Thyroid gland (tissue), 4 donors: ENCODE results near the gene OGA. TPM values are rescaled to one million over a fixed set of nuclear protein-coding genes. Genes with fewer than 3 reads are reported as not detected.

Source experiments
- DNase-seq, 2 donors: peaks; one replicate each; pipeline ENCODE4 v3.0.0-alpha.2; 2019
- H3K27ac ChIP-seq, 3 donors: fragments of 200-600 bp; sonication (generic); 1 replicate in 2 of 3; 2 replicates in 1 of 3; pipeline ENCODE4 v1.5.1; 2016 to 2019; ENCODE audit warnings: mild to moderate bottlenecking in 1 of 3, moderate library complexity in 1 of 3
- H3K27me3 ChIP-seq: fragments of 200-600 bp; sonication (generic); one replicate; pipeline ENCODE4 v1.5.1; 2019
- H3K36me3 ChIP-seq, 2 donors: fragments of 200-600 bp; sonication (generic); one replicate each; pipeline ENCODE4 v1.5.1; 2016 to 2019
- H3K4me1 ChIP-seq, 2 donors: fragments of 200-600 bp; sonication (generic); one replicate each; pipeline ENCODE4 v1.5.1; 2017 to 2019
- H3K4me3 ChIP-seq, 3 donors: fragments of 200-600 bp; sonication (generic); replicated peaks in 1 of 3; 1 replicate in 2 of 3; 2 replicates in 1 of 3; pipeline ENCODE4 v1.5.1; 2016; ENCODE audit warnings: mild to moderate bottlenecking in 1 of 3
- H3K9me3 ChIP-seq: fragments of 200-600 bp; sonication (generic); one replicate; pipeline ENCODE4 v1.5.1; 2017
- POLR2A ChIP-seq, 2 donors: fragments of 450-650 bp; IDR thresholded peaks; one replicate each; pipeline ENCODE4 v1.6.1; 2017; ENCODE audit warnings: antibody characterized with exemption in 2 of 2, mild to moderate bottlenecking in 2 of 2, moderate library complexity in 1 of 2
- WGBS, 2 donors: methylation state at CpG; one replicate each; pipeline ENCODE4 v1.1.5; 2017; 5-methylcytosine and 5-hydroxymethylcytosine counted together
- intact Hi-C: fragments of 100-400 bp; cut with DNase I; formaldehyde crosslinking; loops from one replicate; pipeline ENCODE4 v1.15.1; 2023
- total RNA-seq, 4 donors: library from RNA; depleted of rRNA; stranded (reverse); fragments of >200 nt; gene quantifications; one replicate each; pipeline ENCODE4 v1.2.3, GENCODE V29; 2016
- TF ChIP-seq, protein P1 (sequence below), 6 experiments: fragments of 200-600 bp in 3 of 6; fragments of 450-650 bp in 3 of 6; sonication (generic) in 3 of 6; IDR thresholded peaks; one replicate each; pipeline ENCODE4 v1.5.1; 2016 to 2019; ENCODE audit warnings: antibody characterized with exemption in 6 of 6, mild to moderate bottlenecking in 2 of 6, inconsistent platforms in 1 of 6, moderate library complexity in 1 of 6

Gene OGA
- total RNA-seq, 4 donors from 2014 or later, result 114 to 205 (median 157) TPM

DNA sequence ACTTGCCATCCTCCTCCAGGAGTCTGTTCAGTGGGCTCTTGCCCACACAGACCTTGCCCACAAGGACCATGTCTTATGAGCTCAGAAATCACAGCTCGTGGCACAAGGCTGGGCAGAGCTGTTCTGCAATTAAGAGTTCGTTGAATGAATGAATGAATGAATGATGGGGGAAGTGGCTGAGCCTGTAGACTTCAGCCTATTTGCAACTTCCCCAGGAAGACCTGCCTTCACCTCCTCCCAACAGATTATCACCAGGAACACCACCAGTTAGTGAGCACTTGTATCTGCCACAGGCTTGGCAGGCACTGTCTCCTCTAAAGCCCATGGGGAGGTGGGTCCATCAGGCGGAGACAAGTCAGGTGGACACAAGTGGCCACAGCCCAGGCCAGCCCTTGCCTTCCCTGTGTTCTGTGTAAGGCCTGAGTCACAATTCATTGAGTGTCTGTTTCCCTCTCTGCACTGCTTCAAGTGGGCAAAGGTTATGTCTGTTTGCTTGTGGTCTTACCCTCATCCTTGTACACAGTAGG is 40.6 kb downstream of the OGA start:
- WGBS, 2 donors, result 86 to 91% methylated on average over 2 to 3 of the region's 3 CpGs
- peaks cover 30% of the 10 kb centered on the region for H3K27me3 ChIP-seq
- no peak overlapping the region for H3K4me3 ChIP-seq
- no peaks in the 10 kb centered on the region for H3K9me3 ChIP-seq
- no peak for TF ChIP-seq POLR2A (IDR thresholded peaks at IDR 0.05)
- TF ChIP-seq, protein P1, sequence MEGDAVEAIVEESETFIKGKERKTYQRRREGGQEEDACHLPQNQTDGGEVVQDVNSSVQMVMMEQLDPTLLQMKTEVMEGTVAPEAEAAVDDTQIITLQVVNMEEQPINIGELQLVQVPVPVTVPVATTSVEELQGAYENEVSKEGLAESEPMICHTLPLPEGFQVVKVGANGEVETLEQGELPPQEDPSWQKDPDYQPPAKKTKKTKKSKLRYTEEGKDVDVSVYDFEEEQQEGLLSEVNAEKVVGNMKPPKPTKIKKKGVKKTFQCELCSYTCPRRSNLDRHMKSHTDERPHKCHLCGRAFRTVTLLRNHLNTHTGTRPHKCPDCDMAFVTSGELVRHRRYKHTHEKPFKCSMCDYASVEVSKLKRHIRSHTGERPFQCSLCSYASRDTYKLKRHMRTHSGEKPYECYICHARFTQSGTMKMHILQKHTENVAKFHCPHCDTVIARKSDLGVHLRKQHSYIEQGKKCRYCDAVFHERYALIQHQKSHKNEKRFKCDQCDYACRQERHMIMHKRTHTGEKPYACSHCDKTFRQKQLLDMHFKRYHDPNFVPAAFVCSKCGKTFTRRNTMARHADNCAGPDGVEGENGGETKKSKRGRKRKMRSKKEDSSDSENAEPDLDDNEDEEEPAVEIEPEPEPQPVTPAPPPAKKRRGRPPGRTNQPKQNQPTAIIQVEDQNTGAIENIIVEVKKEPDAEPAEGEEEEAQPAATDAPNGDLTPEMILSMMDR (IDR thresholded peaks at IDR 0.05), result no peak
- no peaks in the 10 kb centered on the region for H3K36me3 ChIP-seq
- H3K27ac ChIP-seq, result no peak overlapping the region
- peaks cover 25 to 56% of the 10 kb centered on the region in 2 donors for H3K4me1 ChIP-seq
- intact Hi-C loops, result loop anchor here (5.0 kb wide), 1 partner anchor 170 kb away; no protein-coding TSS in a partner anchor
- DNase-seq, result no peak

DNA sequence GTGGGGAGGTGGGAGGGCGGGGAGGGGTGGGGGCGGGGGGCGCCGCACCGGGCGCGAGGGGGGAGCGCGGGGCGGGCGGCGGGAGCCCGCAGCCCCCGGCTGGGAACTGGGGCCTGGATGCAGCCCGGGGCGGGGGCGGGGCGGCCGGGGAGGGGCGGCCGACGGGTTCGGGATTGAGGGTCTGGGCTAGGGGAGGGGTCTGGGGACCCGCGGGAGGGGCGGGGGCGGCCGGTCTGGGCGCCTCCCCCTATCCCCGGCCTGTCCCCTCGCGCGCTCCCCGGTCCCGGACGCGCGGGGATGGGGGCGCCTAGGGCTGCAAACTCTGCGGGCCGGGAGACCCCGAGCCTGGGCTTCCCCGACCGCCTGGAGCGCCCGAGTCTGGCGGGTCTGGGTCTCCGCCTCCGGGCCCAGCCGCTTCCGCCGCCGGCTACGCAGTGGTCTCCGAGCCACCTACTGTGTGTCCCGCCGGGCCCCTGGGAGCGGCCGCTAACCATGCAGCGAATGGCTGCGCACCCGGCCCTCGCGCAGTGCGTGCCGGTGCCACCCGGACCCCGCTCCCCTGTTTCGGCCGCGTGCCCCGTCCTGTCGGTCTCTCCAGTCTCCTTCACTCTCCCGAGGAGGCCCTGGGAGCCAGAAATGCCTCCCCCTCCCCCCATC is 42.0 kb downstream of the OGA start:
- Histone ChIP-seq H3K36me3 (no peaks in the 10 kb centered on the region), H3K4me1 (peaks cover 22 to 47% of the 10 kb centered on the region in 2 donors), H3K4me3 (no peak overlapping the region), H3K9me3 (no peaks in the 10 kb centered on the region), H3K27me3 (peaks cover 39% of the 10 kb centered on the region), H3K27ac (no peak overlapping the region)
- no peak for DNase-seq
- intact Hi-C loops, result loop anchor here (5.0 kb wide), 1 partner anchor 169 kb away; no protein-coding TSS in a partner anchor
- TF ChIP-seq, protein P1 (IDR thresholded peaks at IDR 0.05), result no peak
- TF ChIP-seq POLR2A (IDR thresholded peaks at IDR 0.05), result no peak
- 7 to 15% methylated on average over 11 to 13 of the region's 74 CpGs for WGBS, 2 donors

DNA sequence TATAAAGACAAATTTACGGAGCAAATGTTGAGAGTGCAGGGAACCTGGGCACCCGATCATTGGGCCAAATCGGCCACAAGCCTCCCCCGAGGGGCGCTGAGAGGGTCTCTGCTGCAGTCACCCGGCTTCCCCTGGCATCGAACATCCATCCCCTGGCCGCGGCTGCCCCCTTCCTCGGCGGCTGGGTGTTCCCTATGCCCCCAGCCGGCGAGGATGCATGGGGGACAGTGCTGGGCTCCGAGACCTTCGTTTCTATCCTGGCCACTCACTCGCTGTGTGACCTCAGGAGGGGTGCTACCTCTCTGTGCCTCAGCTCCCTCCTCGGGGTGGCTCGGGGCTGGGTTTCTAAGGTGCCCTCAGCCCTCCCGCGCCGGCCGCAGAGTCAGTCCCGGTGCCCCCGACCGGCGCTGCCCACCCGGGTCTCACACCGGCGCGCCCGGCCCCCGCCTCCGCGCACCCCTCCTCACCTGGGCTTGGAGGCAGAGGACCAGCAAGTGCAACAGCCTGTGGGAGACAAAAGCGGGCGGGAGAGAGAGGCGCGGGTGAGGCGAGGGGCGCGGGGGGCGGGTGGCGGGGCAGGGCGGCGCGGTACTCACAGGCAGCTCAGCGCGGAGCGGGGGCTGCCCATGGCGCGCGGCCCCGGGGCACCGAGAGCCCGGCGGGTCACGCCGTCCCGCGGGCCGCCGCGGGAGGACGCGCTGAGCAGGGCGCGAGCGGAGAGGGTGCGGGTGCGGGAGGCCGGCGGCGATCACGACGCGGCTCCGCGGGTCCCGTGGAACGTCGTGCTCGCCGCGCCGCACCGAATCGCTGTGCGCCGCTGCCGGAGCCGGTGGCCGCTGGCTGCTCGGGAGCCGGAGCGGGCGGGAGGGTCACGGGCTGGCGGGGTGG is 42.7 kb downstream of the OGA start, which contains the start of gene FGF8:
FGF8 (minus strand) TSS at position 842 of the 888 bp plus-strand sequence; CDS start at position 628, 214 bp downstream.
- WGBS, 2 donors, result 0 to 5% methylated on average over 5 to 13 of the region's 98 CpGs
- Histone ChIP-seq H3K4me3 (no peak within 1 kb of the TSS), H3K27ac (no peak within 1 kb of the TSS), H3K27me3 (peaks cover 39% of the 10 kb centered on the region), H3K36me3 (no peaks in the 10 kb centered on the region), H3K4me1 (peaks cover 22 to 47% of the 10 kb centered on the region in 2 donors), H3K9me3 (no peaks in the 10 kb centered on the region)
- DNase-seq, result no peak
- TF ChIP-seq, protein P1 (IDR thresholded peaks at IDR 0.05), result no peak
- TF ChIP-seq POLR2A (IDR thresholded peaks at IDR 0.05), result no peak
- intact Hi-C loops, result loop anchor here (5.0 kb wide), 1 partner anchor 168 kb away; no protein-coding TSS in a partner anchor

DNA sequence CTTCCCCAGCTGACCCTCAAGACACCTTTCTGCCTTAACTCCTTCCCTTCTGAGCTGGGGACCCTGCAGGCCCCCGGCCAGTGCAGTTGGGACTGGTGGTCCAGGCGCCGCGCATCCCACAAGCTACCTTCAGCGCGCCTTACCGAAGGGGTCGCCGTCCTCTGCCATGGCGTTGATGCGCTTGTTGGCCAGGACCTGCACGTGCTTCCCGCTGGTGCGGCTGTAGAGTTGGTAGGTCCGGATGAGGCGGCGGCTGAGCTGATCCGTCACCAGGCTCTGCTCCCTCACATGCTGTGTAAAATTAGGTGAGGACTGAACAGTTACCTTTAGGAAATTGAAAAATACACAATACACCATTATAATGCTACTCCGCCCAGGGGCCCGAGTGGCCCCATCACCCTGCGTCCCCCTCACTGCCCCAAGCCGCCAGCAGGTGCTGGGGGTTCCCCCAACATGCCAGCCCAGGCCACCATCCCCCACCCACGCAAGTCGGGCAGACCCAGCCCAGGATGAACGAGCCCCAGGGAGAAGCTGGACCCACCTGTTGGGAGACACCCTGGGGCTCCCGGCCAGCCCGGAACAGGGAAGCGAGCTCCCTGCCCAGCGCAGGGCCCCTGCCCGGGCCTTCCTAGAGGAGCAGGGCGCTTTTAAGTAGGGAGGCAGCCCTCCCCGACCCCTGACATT is 43.5 kb downstream of the OGA start:
- intact Hi-C loops, result loop anchor here (5.0 kb wide), 1 partner anchor 167 kb away; no protein-coding TSS in a partner anchor
- Histone ChIP-seq H3K36me3 (no peaks in the 10 kb centered on the region), H3K4me1 (peaks cover 17 to 40% of the 10 kb centered on the region in 2 donors), H3K27ac (no peak overlapping the region), H3K9me3 (no peaks in the 10 kb centered on the region), H3K27me3 (peaks cover 39% of the 10 kb centered on the region), H3K4me3 (no peak overlapping the region)
- no peak for DNase-seq
- no peak for TF ChIP-seq POLR2A (IDR thresholded peaks at IDR 0.05)
- TF ChIP-seq, protein P1 (IDR thresholded peaks at IDR 0.05), result no peak
- WGBS, 2 donors, result 4 to 6% methylated on average over 9 to 16 of the region's 32 CpGs
